ENCODE data around the gene ZBTB22.

ZBTB22 gene

GRCh38 chr6:33279257-33279695, 38.3 kb downstream of the ZBTB22 start:
- no peak overlapping the region for H3K27ac ChIP-seq (ENCODE audit: low read length, poor library complexity, severe bottlenecking)
- no peak for DNase-seq
- H3K14ac ChIP-seq (ENCODE audit: low read length in 2 of 2) = no peak overlapping the region
- H3K27me3 ChIP-seq (ENCODE audit: control insufficient read depth in 1 of 2, insufficient read depth in 1 of 2, low read length in 2 of 2) = no peaks in the 10 kb centered on the region
- peaks cover 80 to 87% of the 10 kb centered on the region in 2 experiments for H3K36me3 ChIP-seq (ENCODE audit: control insufficient read depth in 1 of 2, insufficient read depth in 2 of 2, low read depth in 1 of 2, low read length in 2 of 2)
- no peak overlapping the region for H4K8ac ChIP-seq (ENCODE audit: low read length)
- no peak overlapping the region for H2BK120ac ChIP-seq (ENCODE audit: low read depth, low read length)
- H3K9me3 ChIP-seq (ENCODE audit: control insufficient read depth, low read length) = no peaks in the 10 kb centered on the region
- no peak overlapping the region for H2AK5ac ChIP-seq (ENCODE audit: low read length, severe bottlenecking)
- no peak overlapping the region for H3K18ac ChIP-seq (ENCODE audit: low read depth in 1 of 2, low read length in 2 of 2)
- no peak overlapping the region for H4K91ac ChIP-seq (ENCODE audit: low read length)
- peaks cover 19% of the 10 kb centered on the region for H3K79me1 ChIP-seq (replicated peaks; ENCODE audit: low read length, poor library complexity, severe bottlenecking)
- H2BK12ac ChIP-seq (ENCODE audit: low read length in 2 of 2) = no peak overlapping the region
- no peak overlapping the region for H3K4me3 ChIP-seq (ENCODE audit: insufficient read depth in 1 of 2, low read depth in 1 of 2, low read length in 2 of 2)
- no peak overlapping the region for H2AFZ ChIP-seq (ENCODE audit: low read depth, low read length)
- no peak overlapping the region for H3K9ac ChIP-seq (ENCODE audit: low read length)
- H3K4me2 ChIP-seq (ENCODE audit: low read length, poor library complexity, severe bottlenecking) = no peak overlapping the region
- no peak overlapping the region for H3K23ac ChIP-seq (ENCODE audit: low read length in 2 of 2)
- H2BK15ac ChIP-seq (ENCODE audit: low read depth, poor library complexity, severe bottlenecking) = no peak overlapping the region
- no peak overlapping the region for H2BK5ac ChIP-seq (ENCODE audit: low read depth, low read length, poor library complexity, severe bottlenecking)
- no peak overlapping the region for H3K4ac ChIP-seq (ENCODE audit: low read depth in 1 of 2, low read length in 2 of 2)
- 96% methylated on average over 11 of the region's 13 CpGs for WGBS
- H3K4me1 ChIP-seq (ENCODE audit: control insufficient read depth, insufficient read depth, low read depth, low read length) = peaks cover 37% of the 10 kb centered on the region

GRCh38 chr6:33278810-33279209, 38.7 kb downstream of the ZBTB22 start:
- H3K18ac ChIP-seq (ENCODE audit: low read depth in 1 of 2, low read length in 2 of 2) = no peak overlapping the region
- H3K23ac ChIP-seq (ENCODE audit: low read length in 2 of 2) = no peak overlapping the region
- H3K79me1 ChIP-seq (replicated peaks; ENCODE audit: low read length, poor library complexity, severe bottlenecking) = peaks cover 17% of the 10 kb centered on the region
- H3K36me3 ChIP-seq (ENCODE audit: control insufficient read depth in 1 of 2, insufficient read depth in 2 of 2, low read depth in 1 of 2, low read length in 2 of 2) = peaks cover 80 to 87% of the 10 kb centered on the region in 2 experiments
- DNase-seq = no peak
- H3K14ac ChIP-seq (ENCODE audit: low read length in 2 of 2) = no peak overlapping the region
- no peaks in the 10 kb centered on the region for H3K27me3 ChIP-seq (ENCODE audit: control insufficient read depth in 1 of 2, insufficient read depth in 1 of 2, low read length in 2 of 2)
- H2BK120ac ChIP-seq (ENCODE audit: low read depth, low read length) = no peak overlapping the region
- no peak overlapping the region for H3K4ac ChIP-seq (ENCODE audit: low read depth in 1 of 2, low read length in 2 of 2)
- 98% methylated on average over 2 of the region's 3 CpGs for WGBS
- peaks cover 40% of the 10 kb centered on the region for H3K4me1 ChIP-seq (ENCODE audit: control insufficient read depth, insufficient read depth, low read depth, low read length)
- H3K9ac ChIP-seq (ENCODE audit: low read length) = no peak overlapping the region
- no peak overlapping the region for H4K91ac ChIP-seq (ENCODE audit: low read length)
- H2BK15ac ChIP-seq (ENCODE audit: low read depth, poor library complexity, severe bottlenecking) = no peak overlapping the region
- H3K9me3 ChIP-seq (ENCODE audit: control insufficient read depth, low read length) = no peaks in the 10 kb centered on the region
- no peak overlapping the region for H4K8ac ChIP-seq (ENCODE audit: low read length)
- H2AFZ ChIP-seq (ENCODE audit: low read depth, low read length) = no peak overlapping the region
- no peak overlapping the region for H2BK12ac ChIP-seq (ENCODE audit: low read length in 2 of 2)
- H2AK5ac ChIP-seq (ENCODE audit: low read length, severe bottlenecking) = no peak overlapping the region
- H3K4me3 ChIP-seq (ENCODE audit: insufficient read depth in 1 of 2, low read depth in 1 of 2, low read length in 2 of 2) = no peak overlapping the region
- no peak overlapping the region for H3K4me2 ChIP-seq (ENCODE audit: low read length, poor library complexity, severe bottlenecking)
- H3K27ac ChIP-seq (ENCODE audit: low read length, poor library complexity, severe bottlenecking) = no peak overlapping the region
- no peak overlapping the region for H2BK5ac ChIP-seq (ENCODE audit: low read depth, low read length, poor library complexity, severe bottlenecking)

- H3K4me2 ChIP-seq (ENCODE audit: low read length, poor library complexity, severe bottlenecking) = no peak overlapping the region
- H3K14ac ChIP-seq (ENCODE audit: low read length in 2 of 2) = no peak overlapping the region
- H3K27me3 ChIP-seq (ENCODE audit: control insufficient read depth in 1 of 2, insufficient read depth in 1 of 2, low read length in 2 of 2) = no peaks in the 10 kb centered on the region
- no peak overlapping the region for H3K18ac ChIP-seq (ENCODE audit: low read depth in 1 of 2, low read length in 2 of 2)
- H3K4me3 ChIP-seq (ENCODE audit: insufficient read depth in 1 of 2, low read depth in 1 of 2, low read length in 2 of 2) = peak overlapping the region in 1 of 2 experiments; percentile 79
- DNase-seq = no peak
- 90% methylated on average over 6 of the region's 9 CpGs for WGBS
- no peak overlapping the region for H4K8ac ChIP-seq (ENCODE audit: low read length)
- H2BK15ac ChIP-seq (ENCODE audit: low read depth, poor library complexity, severe bottlenecking) = no peak overlapping the region
- H2AK5ac ChIP-seq (ENCODE audit: low read length, severe bottlenecking) = peak overlapping the region; percentile 11
- peaks cover 17% of the 10 kb centered on the region for H3K79me1 ChIP-seq (replicated peaks; ENCODE audit: low read length, poor library complexity, severe bottlenecking)
- H2BK120ac ChIP-seq (ENCODE audit: low read depth, low read length) = no peak overlapping the region
- H3K23ac ChIP-seq (ENCODE audit: low read length in 2 of 2) = no peak overlapping the region
- H4K91ac ChIP-seq (ENCODE audit: low read length) = peak overlapping the region; percentile 95
- H3K27ac ChIP-seq (ENCODE audit: low read length, poor library complexity, severe bottlenecking) = no peak overlapping the region
- H3K9me3 ChIP-seq (ENCODE audit: control insufficient read depth, low read length) = no peaks in the 10 kb centered on the region
- H3K36me3 ChIP-seq (ENCODE audit: control insufficient read depth in 1 of 2, insufficient read depth in 2 of 2, low read depth in 1 of 2, low read length in 2 of 2) = peaks cover 77 to 87% of the 10 kb centered on the region in 2 experiments
- peaks cover 40% of the 10 kb centered on the region for H3K4me1 ChIP-seq (ENCODE audit: control insufficient read depth, insufficient read depth, low read depth, low read length)
- peak overlapping the region in 1 of 2 experiments; percentile 5 for H2BK12ac ChIP-seq (ENCODE audit: low read length in 2 of 2)
- peak overlapping the region; percentile 99 for H3K9ac ChIP-seq (ENCODE audit: low read length)
- no peak overlapping the region for H3K4ac ChIP-seq (ENCODE audit: low read depth in 1 of 2, low read length in 2 of 2)
- no peak overlapping the region for H2BK5ac ChIP-seq (ENCODE audit: low read depth, low read length, poor library complexity, severe bottlenecking)
- H2AFZ ChIP-seq (ENCODE audit: low read depth, low read length) = no peak overlapping the region
Measured at GRCh38 chr6:33278392-33278741, 39.2 kb downstream of the ZBTB22 start.

- peak overlapping the region in 1 of 2 experiments; percentile 1 for H3K23ac ChIP-seq (ENCODE audit: low read length in 2 of 2)
- peaks cover 73 to 89% of the 10 kb centered on the region in 2 experiments for H3K36me3 ChIP-seq (ENCODE audit: control insufficient read depth in 1 of 2, insufficient read depth in 2 of 2, low read depth in 1 of 2, low read length in 2 of 2)
- DNase-seq = no peak
- H3K4ac ChIP-seq (ENCODE audit: low read depth in 1 of 2, low read length in 2 of 2) = peak overlapping the region; percentile 29 to 49
- peak overlapping the region; percentile 71 for H4K8ac ChIP-seq (ENCODE audit: low read length)
- peak overlapping the region; percentile 99 for H3K9ac ChIP-seq (ENCODE audit: low read length)
- peak overlapping the region; percentile 71 for H2BK15ac ChIP-seq (ENCODE audit: low read depth, poor library complexity, severe bottlenecking)
- peak overlapping the region in 1 of 2 experiments; percentile 5 for H2BK12ac ChIP-seq (ENCODE audit: low read length in 2 of 2)
- no peaks in the 10 kb centered on the region for H3K9me3 ChIP-seq (ENCODE audit: control insufficient read depth, low read length)
- H3K4me2 ChIP-seq (ENCODE audit: low read length, poor library complexity, severe bottlenecking) = peak overlapping the region; percentile 62
- H2BK5ac ChIP-seq (ENCODE audit: low read depth, low read length, poor library complexity, severe bottlenecking) = no peak overlapping the region
- no peak overlapping the region for H2AK5ac ChIP-seq (ENCODE audit: low read length, severe bottlenecking)
- no peak overlapping the region for H2AFZ ChIP-seq (ENCODE audit: low read depth, low read length)
- 56% methylated on average over 39 of the region's 39 CpGs for WGBS
- peaks cover 14% of the 10 kb centered on the region for H3K79me1 ChIP-seq (replicated peaks; ENCODE audit: low read length, poor library complexity, severe bottlenecking)
- H3K4me3 ChIP-seq (ENCODE audit: insufficient read depth in 1 of 2, low read depth in 1 of 2, low read length in 2 of 2) = peak overlapping the region; percentile 64 to 79
- H3K18ac ChIP-seq (ENCODE audit: low read depth in 1 of 2, low read length in 2 of 2) = peak overlapping the region; percentile 80 to 94
- peak overlapping the region; percentile 95 for H4K91ac ChIP-seq (ENCODE audit: low read length)
- H3K4me1 ChIP-seq (ENCODE audit: control insufficient read depth, insufficient read depth, low read depth, low read length) = peaks cover 40% of the 10 kb centered on the region
- no peak overlapping the region for H2BK120ac ChIP-seq (ENCODE audit: low read depth, low read length)
- H3K27me3 ChIP-seq (ENCODE audit: control insufficient read depth in 1 of 2, insufficient read depth in 1 of 2, low read length in 2 of 2) = no peaks in the 10 kb centered on the region
- H3K27ac ChIP-seq (ENCODE audit: low read length, poor library complexity, severe bottlenecking) = peak overlapping the region; percentile 55
- no peak overlapping the region for H3K14ac ChIP-seq (ENCODE audit: low read length in 2 of 2)
Measured at GRCh38 chr6:33277663-33278391, 39.7 kb downstream of the ZBTB22 start.

All from mesenchymal stem cell (in vitro differentiated cells and primary cell).